Measurements from ENCODE around the gene ALDH4A1. TPM values are rescaled to one million over a fixed set of nuclear protein-coding genes. Genes with fewer than 3 reads are reported as not detected.
A peak's percentile ranks its signal among the peaks of the same experiment; 100 is the strongest.

Gene ALDH4A1
- total RNA-seq, 1 donor from 2014 or later: 13.8 TPM

- no peaks in the 10 kb centered on the region for H3K9me3 ChIP-seq (ENCODE audit: insufficient read depth, low read depth, low read length)
- H3K36me3 Mint-ChIP-seq (ENCODE audit: low read depth, unreplicated experiment): peaks cover 5% of the 10 kb centered on the region
- peak overlapping the region; percentile 79 for H3K4me2 ChIP-seq (ENCODE audit: low read length)
- H3K27me3 ChIP-seq (ENCODE audit: insufficient read depth, low read length): no peaks in the 10 kb centered on the region
- peak overlapping the region; percentile 93 for H3K27ac ChIP-seq (ENCODE audit: low read depth, low read length)
- H3K4me1 Mint-ChIP-seq (ENCODE audit: low read depth, unreplicated experiment): peaks cover 46% of the 10 kb centered on the region
- H2AFZ ChIP-seq (ENCODE audit: low read depth, low read length): no peak overlapping the region
- no peaks in the 10 kb centered on the region for H3K36me3 ChIP-seq (ENCODE audit: insufficient read depth, low read length)
- no peaks in the 10 kb centered on the region for H3K27me3 Mint-ChIP-seq (ENCODE audit: low read depth, unreplicated experiment)
- H3K9ac ChIP-seq (ENCODE audit: low read length): peak overlapping the region; percentile 77
- TF ChIP-seq CTCF (IDR thresholded peaks at IDR 0.05; ENCODE audit: insufficient read depth, low read depth, low read length) (no peak), EZH2 (IDR thresholded peaks at IDR 0.05; ENCODE audit: insufficient read depth, low read length) (no peak)
- no peak overlapping the region for H3K4me3 ChIP-seq (ENCODE audit: insufficient read depth, low read depth, low read length)
- H3K4me3 Mint-ChIP-seq (ENCODE audit: unreplicated experiment): peak overlapping the region; percentile 60
- peaks cover 69% of the 10 kb centered on the region for H4K20me1 ChIP-seq (ENCODE audit: insufficient read depth, low read length)
- peaks cover 98% of the 10 kb centered on the region for H3K79me2 ChIP-seq (ENCODE audit: insufficient read depth, low read length)
- peak overlapping the region; percentile 66 for H3K27ac Mint-ChIP-seq (ENCODE audit: unreplicated experiment)
- H3K9me3 Mint-ChIP-seq (ENCODE audit: unreplicated experiment): peaks cover 7% of the 10 kb centered on the region
- DNase-seq (ENCODE audit: low read depth): peak; percentile 79
- no peak for FAIRE-seq
- H3K4me1 ChIP-seq (ENCODE audit: insufficient read depth, low read length): peaks cover 72% of the 10 kb centered on the region
Measured at GRCh38 chr1:18927654-18928272, 25.4 kb upstream of the ALDH4A1 start.

DNA sequence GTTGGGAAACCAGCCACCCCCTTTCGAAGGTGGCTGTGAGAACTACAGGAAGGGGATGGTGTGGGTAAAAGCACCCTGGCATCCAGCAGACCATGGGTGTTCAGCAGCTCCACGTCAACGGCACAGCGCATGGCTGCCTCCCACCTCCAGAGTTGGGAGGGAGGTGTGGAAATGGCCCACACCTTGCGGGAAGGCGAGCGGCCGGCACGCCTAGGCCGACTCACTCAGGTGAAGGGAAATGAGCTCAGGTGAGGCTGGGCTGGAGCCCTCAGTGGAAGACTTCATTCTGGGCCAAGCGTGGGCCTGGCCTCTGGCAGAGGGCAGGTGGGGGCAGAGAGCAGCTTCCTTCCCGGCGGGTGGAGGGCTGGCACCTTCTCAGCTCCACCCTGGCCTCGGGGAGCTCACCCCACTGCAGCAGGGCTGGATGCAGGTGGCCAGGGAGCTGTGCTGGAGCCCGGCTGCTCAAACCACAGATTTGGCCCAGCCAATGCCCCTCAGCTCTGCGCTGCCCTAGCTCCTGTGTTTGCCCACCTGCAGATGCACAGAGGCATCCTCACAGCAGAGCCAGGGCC, 24.8 kb upstream of the ALDH4A1 start:
- H4K20me1 ChIP-seq (ENCODE audit: insufficient read depth, low read length): peaks cover 69% of the 10 kb centered on the region
- peaks cover 98% of the 10 kb centered on the region for H3K79me2 ChIP-seq (ENCODE audit: insufficient read depth, low read length)
- no peaks in the 10 kb centered on the region for H3K27me3 Mint-ChIP-seq (ENCODE audit: low read depth, unreplicated experiment)
- TF ChIP-seq CTCF (IDR thresholded peaks at IDR 0.05; ENCODE audit: insufficient read depth, low read depth, low read length) (no peak), EZH2 (IDR thresholded peaks at IDR 0.05; ENCODE audit: insufficient read depth, low read length) (no peak)
- DNase-seq (ENCODE audit: low read depth) (no peak), FAIRE-seq (no peak)
- H3K9me3 ChIP-seq (ENCODE audit: insufficient read depth, low read depth, low read length): no peaks in the 10 kb centered on the region
- H3K4me3 Mint-ChIP-seq (ENCODE audit: unreplicated experiment): no peak overlapping the region
- H3K4me2 ChIP-seq (ENCODE audit: low read length): peak overlapping the region; percentile 79
- H3K27me3 ChIP-seq (ENCODE audit: insufficient read depth, low read length): no peaks in the 10 kb centered on the region
- H3K36me3 ChIP-seq (ENCODE audit: insufficient read depth, low read length): no peaks in the 10 kb centered on the region
- H3K4me1 ChIP-seq (ENCODE audit: insufficient read depth, low read length): peaks cover 72% of the 10 kb centered on the region
- peaks cover 48% of the 10 kb centered on the region for H3K4me1 Mint-ChIP-seq (ENCODE audit: low read depth, unreplicated experiment)
- peak overlapping the region; percentile 84 for H3K27ac Mint-ChIP-seq (ENCODE audit: unreplicated experiment)
- H3K4me3 ChIP-seq (ENCODE audit: insufficient read depth, low read depth, low read length): no peak overlapping the region
- H3K9ac ChIP-seq (ENCODE audit: low read length): peak overlapping the region; percentile 77
- peaks cover 2% of the 10 kb centered on the region for H3K36me3 Mint-ChIP-seq (ENCODE audit: low read depth, unreplicated experiment)
- H3K27ac ChIP-seq (ENCODE audit: low read depth, low read length): peak overlapping the region; percentile 93
- peak overlapping the region; percentile 0 for H2AFZ ChIP-seq (ENCODE audit: low read depth, low read length)
- peaks cover 7% of the 10 kb centered on the region for H3K9me3 Mint-ChIP-seq (ENCODE audit: unreplicated experiment)

Measured in astrocyte (in vitro differentiated cells and primary cell).